GM19193 (cell line): ENCODE results near the gene BTBD9.

Experiments used
- POLR2A ChIP-seq: IDR thresholded peaks from 4 replicates; pipeline ENCODE4 v1.6.1; 2011; ENCODE audit not compliant: insufficient read depth, insufficient read length; ENCODE audit errors: extremely low read depth

The BTBD9 gene

GRCh38 chr6:38499529-38500096 lies 140.1 kb downstream of the BTBD9 start:
- TF ChIP-seq POLR2A, result no peak

- TF ChIP-seq POLR2A, result no peak
Measured at GRCh38 chr6:38498805-38499445, 140.8 kb downstream of the BTBD9 start.

- no peak for TF ChIP-seq POLR2A
Measured at GRCh38 chr6:38498085-38498484, 141.6 kb downstream of the BTBD9 start.

GRCh38 chr6:38497546-38497945 lies 142.2 kb downstream of the BTBD9 start:
- TF ChIP-seq POLR2A, result no peak

GRCh38 chr6:38495922-38496635 lies 143.7 kb downstream of the BTBD9 start:
- no peak for TF ChIP-seq POLR2A

- TF ChIP-seq POLR2A, result no peak
Measured at GRCh38 chr6:38495518-38495917, 144.2 kb downstream of the BTBD9 start.

GRCh38 chr6:38493931-38494547 lies 145.7 kb downstream of the BTBD9 start:
- no peak for TF ChIP-seq POLR2A

- no peak for TF ChIP-seq POLR2A
Measured at GRCh38 chr6:38492031-38492430, 147.7 kb downstream of the BTBD9 start.

- TF ChIP-seq POLR2A, result no peak
Measured at GRCh38 chr6:38489951-38490350, 149.8 kb downstream of the BTBD9 start.

- TF ChIP-seq POLR2A, result no peak
Measured at GRCh38 chr6:38487423-38487822, 152.3 kb downstream of the BTBD9 start.

GRCh38 chr6:38485488-38485887 lies 154.2 kb downstream of the BTBD9 start:
- TF ChIP-seq POLR2A, result no peak

GRCh38 chr6:38484656-38485055 lies 155.1 kb downstream of the BTBD9 start:
- no peak for TF ChIP-seq POLR2A

- TF ChIP-seq POLR2A, result no peak
Measured at GRCh38 chr6:38483526-38483925, 156.2 kb downstream of the BTBD9 start.

- TF ChIP-seq POLR2A, result no peak
Measured at GRCh38 chr6:38482466-38482865, 157.3 kb downstream of the BTBD9 start.

- no peak for TF ChIP-seq POLR2A
Measured at GRCh38 chr6:38481851-38482250, 157.9 kb downstream of the BTBD9 start.
